ENCODE results near the gene SYT8. TPM values are rescaled to one million over a fixed set of nuclear protein-coding genes. Genes with fewer than 3 reads are reported as not detected.

SYT8 gene
- total and polyA plus RNA-seq, 2 of the 8 experiments (the other 6 are each of a cell fraction or from before 2014, with no cell fraction given) = not detected

GRCh38 chr11:1881442-1882264 lies 46.9 kb downstream of the SYT8 start:
- POLR2A ChIA-PET (ENCODE audit: partially characterized antibody) = no interaction called here
- Histone ChIP-seq H2AK5ac (ENCODE audit: low read depth, low read length) (no peak overlapping the region), H2BK15ac (ENCODE audit: low read length) (peak overlapping the region; percentile 72; the same call in 1 of the 2 replicates), H3K79me2 (ENCODE audit: control insufficient read depth in 1 of 2, insufficient read depth in 2 of 2, low read length in 2 of 2) (no peaks in the 10 kb centered on the region), H2BK20ac (ENCODE audit: low read length) (no peak overlapping the region), H3K27me3 (replicated peaks in 1 of 4; ENCODE audit: control insufficient read depth in 3 of 4, extremely low read depth in 1 of 4, insufficient read depth in 3 of 4, low read length in 3 of 4) (no peaks in the 10 kb centered on the region; a peak in 1 of 7 replicates), H3K27ac (ENCODE audit: low read depth, low read length) (no peak overlapping the region), H3K79me1 (ENCODE audit: low read depth, low read length) (no peaks in the 10 kb centered on the region), H3K18ac (ENCODE audit: extremely low read depth, low read length) (no peak overlapping the region), H4K8ac (ENCODE audit: extremely low read depth, insufficient read depth, low read length) (peak overlapping the region; percentile 75; the same call in 1 of the 2 replicates), H3K23ac (ENCODE audit: insufficient read length) (no peak overlapping the region), H2BK5ac (ENCODE audit: low read depth, low read length) (no peak overlapping the region), H3K23me2 (ENCODE audit: low read depth, low read length) (peaks cover 16% of the 10 kb centered on the region; the same call in 1 of the 2 replicates), H2AFZ (ENCODE audit: low read length) (no peak overlapping the region), H4K20me1 (replicated peaks in 1 of 2; ENCODE audit: control insufficient read depth in 1 of 2, insufficient read depth in 2 of 2, low read length in 2 of 2) (no peaks in the 10 kb centered on the region), H4K91ac (replicated peaks; ENCODE audit: insufficient read length, low read length) (no peak overlapping the region), H3K9ac (replicated peaks in 1 of 4; ENCODE audit: extremely low read depth in 1 of 4, low read depth in 3 of 4, low read length in 3 of 4) (no peak overlapping the region), H3K56ac (replicated peaks; ENCODE audit: insufficient read length, low read depth, low read length) (no peak overlapping the region), H3K36me3 (ENCODE audit: control insufficient read depth in 2 of 4, insufficient read depth in 4 of 4, low read length in 3 of 4) (no peaks in the 10 kb centered on the region), H4K5ac (ENCODE audit: insufficient read length, low read depth, low read length) (no peak overlapping the region), H3K4me2 (ENCODE audit: insufficient read depth in 1 of 2, low read depth in 2 of 2, low read length in 2 of 2) (no peak overlapping the region), H3K4me3 (ENCODE audit: extremely low read depth in 1 of 4, insufficient read depth in 2 of 4, low read depth in 3 of 4, low read length in 4 of 4) (no peak overlapping the region), H2BK12ac (ENCODE audit: low read depth, low read length) (no peak overlapping the region), H3K9me3 (ENCODE audit: insufficient read depth in 2 of 2, low read depth in 1 of 2, low read length in 1 of 2) (no peaks in the 10 kb centered on the region), H2BK120ac (replicated peaks; ENCODE audit: low read depth, low read length) (no peak overlapping the region), H3K14ac (ENCODE audit: insufficient read length) (no peak overlapping the region), H3K4ac (replicated peaks; ENCODE audit: insufficient read length, low read depth, low read length) (no peak overlapping the region), H3K4me1 (replicated peaks in 1 of 4; ENCODE audit: control insufficient read depth in 3 of 4, insufficient read depth in 4 of 4, low read length in 3 of 4) (peaks cover 0 to 5% (median 2%) of the 10 kb centered on the region in 4 experiments; a peak in 3 of 7 replicates)
- DNase-seq (ENCODE audit: low read depth in 1 of 2, low spot score in 2 of 2) (no peak), FAIRE-seq (no peak)
- no peak for TF ChIP-seq TAF7 (optimal IDR thresholded peaks at IDR 0.05; ENCODE audit: borderline replicate concordance, low read depth, low read length)
- TF ChIP-seq KDM5A (IDR thresholded peaks at IDR 0.05; ENCODE audit: low read length) = no peak
- no peak for TF ChIP-seq KDM4A (IDR thresholded peaks at IDR 0.05; ENCODE audit: low read depth, low read length, severe bottlenecking)
- TF ChIP-seq HDAC2 (IDR thresholded peaks at IDR 0.05; ENCODE audit: borderline replicate concordance in 1 of 2, low read depth in 2 of 2, low read length in 2 of 2) = no peak
- no peak for TF ChIP-seq RAD21 (IDR thresholded peaks at IDR 0.05 in 1 of 2, conservative IDR thresholded peaks at IDR 0.05 in 1 of 2; ENCODE audit: low read depth in 2 of 2, low read length in 2 of 2)
- CTCF ChIA-PET (ENCODE audit: partially characterized antibody) = interaction anchor here (0.6 to 4.8 kb wide), 56 partner anchors 10 to 889 kb away, joined by 3 to 170 read pairs (median 6); partner anchors contain the start of genes PRR33, SYT8, TNNI2 and TNNT3
- 86% methylated on average over 30 of the region's 43 CpGs; no CpG with 5 or more reads in 1 of the 2 experiments for WGBS, 2 experiments (ENCODE audit: extremely low coverage in 1 of 2, insufficient coverage in 1 of 2, insufficient read length in 1 of 2, insufficient replicate concordance in 2 of 2, low coverage in 1 of 2, low lambda C conversion rate in 2 of 2, missing lambda C conversion rate in 1 of 2)
